GM23338 (cell line): ENCODE results near the gene UBE3A. TPM values are rescaled to one million over a fixed set of nuclear protein-coding genes. Genes with fewer than 3 reads are reported as not detected.

Experiments used
- ATAC-seq: fragments of 200-7000 bp; cut with Tn5 transposase; 3 replicates; pipeline ENCODE4 v1.9.1; 2020
- DNase-seq: peaks from one replicate; pipeline ENCODE4 v3.0.0-alpha.2; 2015; ENCODE audit warnings: low spot score
- H2AFZ ChIP-seq: fragments of 200-600 bp; sonication (generic); 2 replicates; pipeline ENCODE4 v1.8.0; 2016; ENCODE audit warnings: antibody characterized with exemption, mild to moderate bottlenecking, moderate library complexity
- H3F3A ChIP-seq: fragments of 200-600 bp; sonication (generic); replicated peaks from 2 replicates; pipeline ENCODE4 v1.8.0; 2017; ENCODE audit warnings: antibody characterized with exemption, mixed run types, low read depth
- H3K27ac ChIP-seq: fragments of 200-600 bp; sonication (generic); 2 replicates; pipeline ENCODE4 v1.6.1; 2016; ENCODE audit warnings: low read depth
- H3K27me3 ChIP-seq: fragments of 200-600 bp; sonication (generic); 2 replicates; pipeline ENCODE4 v1.8.0; 2016; ENCODE audit warnings: mild to moderate bottlenecking, mixed run types, moderate library complexity; ENCODE audit not compliant: insufficient read depth
- H3K36me3 ChIP-seq: fragments of 200-600 bp; sonication (generic); 2 replicates; pipeline ENCODE4 v1.8.0; 2016; ENCODE audit warnings: mild to moderate bottlenecking; ENCODE audit not compliant: insufficient read depth
- H3K4me1 ChIP-seq: fragments of 200-600 bp; sonication (generic); 2 replicates; pipeline ENCODE4 v1.8.0; 2016; ENCODE audit warnings: mild to moderate bottlenecking, moderate library complexity; ENCODE audit not compliant: insufficient read depth
- H3K4me2 ChIP-seq: fragments of 200-600 bp; sonication (generic); 2 replicates; pipeline ENCODE4 v1.7.1; 2017; ENCODE audit warnings: mixed run types
- H3K4me3 ChIP-seq: fragments of 200-600 bp; sonication (generic); 2 replicates; pipeline ENCODE4 v1.6.1; 2016; ENCODE audit warnings: mixed run types
- H3K79me2 ChIP-seq: fragments of 200-600 bp; sonication (generic); replicated peaks from 2 replicates; pipeline ENCODE4 v1.8.0; 2017; ENCODE audit warnings: mild to moderate bottlenecking; ENCODE audit not compliant: insufficient read depth
- H3K9me2 ChIP-seq: fragments of 200-600 bp; sonication (generic); 2 replicates; pipeline ENCODE4 v1.8.0; 2017; ENCODE audit not compliant: insufficient read depth
- H4K20me1 ChIP-seq: fragments of 200-600 bp; sonication (generic); replicated peaks from 2 replicates; pipeline ENCODE4 v1.8.0; 2017; ENCODE audit warnings: mild to moderate bottlenecking; ENCODE audit not compliant: insufficient read depth
- H3K27ac Mint-ChIP-seq: 2 replicates; pipeline ENCODE4 v1.8.0; 2020; ENCODE audit warnings: inconsistent platforms, mild to moderate bottlenecking, moderate library complexity, mixed read lengths
- H3K27me3 Mint-ChIP-seq: 3 replicates; pipeline ENCODE4 v1.8.0; 2022; ENCODE audit warnings: low read depth, mild to moderate bottlenecking, moderate library complexity, mixed read lengths, inconsistent platforms; ENCODE audit not compliant: insufficient read depth, poor library complexity
- H3K36me3 Mint-ChIP-seq: 3 replicates; pipeline ENCODE4 v1.8.0; 2021; ENCODE audit warnings: low read depth, mild to moderate bottlenecking, inconsistent platforms, moderate library complexity, mixed read lengths
- H3K4me1 Mint-ChIP-seq: 3 replicates; pipeline ENCODE4 v1.8.0; 2020; ENCODE audit warnings: mild to moderate bottlenecking, inconsistent platforms, mixed read lengths
- H3K4me3 Mint-ChIP-seq: 3 replicates; pipeline ENCODE4 v1.8.0; 2021; ENCODE audit warnings: moderate library complexity, mild to moderate bottlenecking, inconsistent platforms, mixed read lengths
- H3K9me3 Mint-ChIP-seq: 3 replicates; pipeline ENCODE4 v1.8.0; 2020; ENCODE audit warnings: moderate library complexity, mild to moderate bottlenecking, inconsistent platforms, mixed read lengths
- CREB1 ChIP-seq: fragments of 250-450 bp; sonication (Bioruptor Pico); IDR thresholded peaks from 2 replicates; pipeline ENCODE4 v1.5.0; 2020; ENCODE audit warnings: low read depth, mild to moderate bottlenecking, moderate library complexity
- CTCF ChIP-seq, 2 experiments: fragments of 200-600 bp in 1 of 2; sonication (generic) in 1 of 2; conservative IDR thresholded peaks; 2 replicates each; pipeline versions ENCODE4 v1.5.1 to v1.6.1; 2016 to 2017; ENCODE audit warnings: antibody characterized with exemption in 2 of 2, low read depth in 2 of 2, mild to moderate bottlenecking in 2 of 2, moderate library complexity in 1 of 2
- EZH2 ChIP-seq: fragments of 200-600 bp; sonication (generic); IDR thresholded peaks from one replicate; pipeline ENCODE4 v1.8.0; 2017; ENCODE audit warnings: antibody characterized with exemption, mild to moderate bottlenecking, low read depth; ENCODE audit not compliant: unreplicated experiment
- NANOG ChIP-seq: IDR thresholded peaks from 2 replicates; pipeline ENCODE4 v1.6.1; 2016; ENCODE audit warnings: antibody characterized with exemption, borderline replicate concordance
- POLR2AphosphoS5 ChIP-seq: IDR thresholded peaks from 2 replicates; pipeline ENCODE4 v1.6.1; 2016; ENCODE audit warnings: antibody characterized with exemption, low read depth
- STAT1 ChIP-seq: IDR thresholded peaks from one replicate; pipeline ENCODE4 v1.6.1; 2016; ENCODE audit warnings: antibody characterized with exemption; ENCODE audit not compliant: unreplicated experiment
- ZNF114 ChIP-seq: fragments of 250-450 bp; sonication (Bioruptor Pico); IDR thresholded peaks from 2 replicates; pipeline ENCODE4 v1.5.0; 2020; ENCODE audit warnings: mild to moderate bottlenecking, moderate library complexity
- ZNF462 ChIP-seq: fragments of 250-450 bp; sonication (Bioruptor Pico); IDR thresholded peaks from 2 replicates; pipeline ENCODE4 v1.5.0; 2020; ENCODE audit warnings: mild to moderate bottlenecking, moderate library complexity
- polyA plus RNA-seq: library from polyadenylated mRNA; unstranded; fragments of >200 nt; fragmentation: Nextera tagmentation; extraction: Ambion mirVana; gene quantifications from 2 replicates; pipeline ENCODE4 v1.2.1, GENCODE V29; 2016
- total RNA-seq: library from RNA; depleted of rRNA; stranded (reverse); fragments of >200 nt; shearing (Covaris generic); gene quantifications from 2 replicates; pipeline ENCODE4 v1.2.3, GENCODE V29; 2014

The UBE3A gene
- total and polyA plus RNA-seq, 2 experiments from 2014 or later = 96.1 to 150 TPM

GRCh38 chr15:25323420-25323819, 115.4 kb downstream of the UBE3A start:
- Histone ChIP-seq H3K27me3 (no peaks in the 10 kb centered on the region), H3K4me1 (peaks cover 1% of the 10 kb centered on the region; the same call in 1 of the 2 replicates), H3K4me3 (no peak overlapping the region), H3K36me3 (no peaks in the 10 kb centered on the region), H3K27ac (no peak overlapping the region), H2AFZ (no peak overlapping the region), H3K79me2 (no peaks in the 10 kb centered on the region), H3K4me2 (no peak overlapping the region), H3K9me2 (peaks cover 6% of the 10 kb centered on the region; the same call in 1 of the 2 replicates), H3F3A (no peaks in the 10 kb centered on the region), H4K20me1 (no peaks in the 10 kb centered on the region; the same call in 1 of the 2 replicates)
- Mint-ChIP-seq H3K9me3 (peaks cover 21% of the 10 kb centered on the region), H3K27ac (no peak overlapping the region), H3K4me3 (no peak overlapping the region), H3K36me3 (peaks cover 5% of the 10 kb centered on the region; the same call in 2 of the 3 replicates), H3K4me1 (peaks cover 6% of the 10 kb centered on the region), H3K27me3 (peaks cover 6% of the 10 kb centered on the region)
- DNase-seq (no peak), ATAC-seq (no peak)
- TF ChIP-seq EZH2 (no peak), CREB1 (CRISPR knock-in tag) (no peak), ZNF462 (no peak), NANOG (no peak), ZNF114 (CRISPR knock-in tag) (no peak), POLR2AphosphoS5 (no peak)

GRCh38 chr15:25287823-25288222, 151.0 kb downstream of the UBE3A start:
- Mint-ChIP-seq H3K36me3 (no peaks in the 10 kb centered on the region; the same call in 2 of the 3 replicates), H3K27ac (no peak overlapping the region), H3K27me3 (no peaks in the 10 kb centered on the region), H3K4me1 (no peaks in the 10 kb centered on the region), H3K4me3 (no peak overlapping the region), H3K9me3 (peaks cover 57% of the 10 kb centered on the region)
- no peak for TF ChIP-seq ZNF114 (CRISPR knock-in tag)
- TF ChIP-seq STAT1 = no peak
- no peak for TF ChIP-seq CTCF (conservative IDR thresholded peaks at IDR 0.05; ENCODE audit: low read depth in 2 of 2)
- no peak for TF ChIP-seq NANOG
- Histone ChIP-seq H3K27me3 (no peaks in the 10 kb centered on the region), H3K27ac (no peak overlapping the region), H3F3A (no peaks in the 10 kb centered on the region), H4K20me1 (no peaks in the 10 kb centered on the region), H3K79me2 (no peaks in the 10 kb centered on the region), H3K36me3 (no peaks in the 10 kb centered on the region), H2AFZ (no peak overlapping the region), H3K9me2 (no peaks in the 10 kb centered on the region), H3K4me1 (no peaks in the 10 kb centered on the region), H3K4me2 (no peak overlapping the region), H3K4me3 (no peak overlapping the region)
- DNase-seq = no peak
- ATAC-seq = no peak
